Measurements from ENCODE around the gene PRSS2.

The PRSS2 gene

GRCh38 chr7:142804728-142805207, 34.0 kb downstream of the PRSS2 start:
- DNase-seq, result peak; percentile 85

GRCh38 chr7:142805350-142806021, 34.7 kb downstream of the PRSS2 start:
- no peak for DNase-seq

- DNase-seq, result no peak
These were observed 35.2 kb downstream of the PRSS2 start for GRCh38 chr7:142806022-142806356.

DNA sequence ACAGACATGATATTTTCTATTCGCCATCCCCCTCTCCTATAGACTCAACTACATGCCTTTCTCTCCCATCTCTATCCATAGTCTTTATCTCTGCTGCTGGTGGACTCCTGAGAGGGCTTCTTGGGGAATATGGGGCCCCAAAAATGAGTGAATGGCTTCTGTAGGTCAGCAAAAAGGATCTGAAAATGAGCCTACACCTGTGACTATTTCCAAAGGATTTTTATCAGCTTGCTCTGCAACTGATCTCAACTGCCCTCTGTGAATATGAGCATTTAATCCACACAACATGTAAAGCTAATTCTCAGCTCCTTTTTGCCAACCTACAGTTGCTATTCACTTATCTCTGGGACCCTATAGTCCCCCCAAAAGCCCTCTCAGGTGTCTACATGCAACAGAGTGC, 36.2 kb downstream of the PRSS2 start:
- DNase-seq, result no peak

DNA sequence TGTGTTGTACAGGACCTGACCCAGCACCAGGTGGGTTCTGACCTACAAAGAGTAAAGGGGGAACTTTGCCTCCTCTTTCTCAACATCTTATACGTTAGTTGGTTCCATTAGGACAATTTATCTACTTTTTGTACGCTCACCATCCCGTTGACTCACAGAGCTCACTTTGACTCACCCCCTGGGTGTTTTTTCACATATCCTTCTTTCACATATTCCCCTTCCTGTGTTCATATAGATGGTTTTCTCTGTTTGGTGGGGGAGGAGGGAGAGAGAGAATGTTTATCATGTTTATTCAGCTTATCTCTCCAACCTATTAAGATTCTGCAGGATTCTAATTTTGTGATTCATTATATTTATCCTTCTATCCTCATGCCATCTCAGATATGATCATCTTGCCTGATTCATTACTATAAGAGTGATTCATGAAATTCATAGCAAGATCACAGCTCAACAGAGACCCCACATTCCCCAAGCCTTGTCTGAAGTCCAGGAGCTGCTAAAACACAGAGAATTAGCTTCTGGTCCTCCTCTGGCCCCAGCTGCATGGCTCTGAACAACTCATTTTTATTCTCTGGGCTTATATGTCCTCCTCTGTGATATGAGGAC, 37.2 kb downstream of the PRSS2 start:
- DNase-seq, result no peak

DNA sequence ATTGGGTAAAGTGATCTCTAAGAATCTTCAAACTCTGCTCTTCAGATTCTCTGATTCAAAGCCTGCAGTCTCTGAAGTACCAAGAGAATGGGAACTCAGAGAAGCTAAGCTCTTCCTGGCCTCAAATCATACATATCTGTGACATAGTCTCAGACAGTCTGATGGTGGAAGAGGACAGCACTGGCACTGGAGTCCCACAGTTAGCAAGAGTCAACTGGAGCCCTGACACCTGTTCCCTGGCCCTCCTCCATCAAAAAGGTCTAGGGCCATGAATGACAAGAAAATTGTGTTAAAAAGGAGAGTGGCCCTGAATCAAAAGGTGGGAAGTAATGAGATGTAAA, 37.7 kb downstream of the PRSS2 start:
- no peak for DNase-seq

DNA sequence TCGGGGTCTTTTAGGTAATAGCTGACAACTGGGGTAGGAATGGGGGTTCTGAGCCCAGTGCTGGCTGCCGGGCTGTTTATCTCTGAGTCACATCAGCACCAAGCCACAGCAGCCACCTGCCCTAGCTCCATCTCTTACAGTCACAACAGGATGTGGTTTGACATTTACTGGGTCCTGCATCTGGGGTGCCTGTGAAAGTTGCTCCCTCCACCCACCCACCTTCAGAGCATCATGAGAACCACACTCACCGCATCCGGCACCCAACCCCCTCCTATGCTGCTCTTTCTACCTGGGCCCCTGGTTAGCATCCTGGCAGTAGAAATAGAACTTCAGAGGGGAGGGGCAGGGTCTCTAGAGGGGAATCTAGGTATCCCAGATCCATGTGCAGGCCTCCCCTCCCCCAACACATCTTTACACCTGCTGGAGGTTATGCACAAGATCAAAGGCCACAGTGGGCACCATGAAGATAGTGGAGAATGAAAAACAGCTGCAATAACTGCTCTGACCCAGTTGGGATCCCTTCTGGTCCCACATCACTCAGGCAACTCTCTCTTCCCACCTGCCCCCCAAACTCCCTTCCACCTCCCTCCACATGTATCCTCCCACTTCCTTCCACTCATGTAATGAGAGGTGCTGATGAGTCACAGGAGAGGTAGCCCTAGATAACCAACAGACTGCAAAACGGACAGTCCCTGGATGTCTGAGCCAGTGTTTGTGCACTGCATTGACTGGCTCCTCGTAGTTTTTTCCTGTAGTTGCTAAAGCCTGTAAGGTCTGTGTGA, 38.2 kb downstream of the PRSS2 start:
- peak; percentile 94 for DNase-seq

GRCh38 chr7:142809671-142810070, 38.9 kb downstream of the PRSS2 start:
- peak; percentile 79 for DNase-seq

DNA sequence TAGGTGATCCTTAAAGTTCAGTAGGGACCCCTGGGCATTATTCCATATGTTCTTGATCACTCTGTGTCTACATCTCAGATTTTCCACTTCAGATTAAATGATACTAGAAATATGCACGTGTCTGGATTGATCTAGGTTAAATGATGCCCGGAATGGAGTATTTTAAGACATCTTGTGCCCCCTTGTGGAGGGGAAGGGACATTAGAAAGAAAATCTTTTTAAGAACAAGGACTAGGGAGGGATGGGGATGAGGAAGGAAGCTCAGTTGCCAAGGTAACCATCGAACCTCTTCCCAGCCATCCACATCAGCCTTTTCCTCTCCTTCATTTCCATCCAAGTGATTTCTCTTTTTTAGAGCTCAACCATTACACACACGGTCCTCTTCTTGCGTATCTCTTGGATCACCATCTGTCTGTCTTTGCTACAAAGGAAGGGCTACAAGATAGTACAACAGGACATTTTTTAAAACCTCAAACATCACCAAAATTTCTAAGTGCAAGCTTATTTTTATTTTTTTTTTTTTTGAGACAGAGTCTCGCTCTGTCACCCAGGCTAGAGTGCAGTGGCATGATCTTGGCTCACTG, 40.5 kb downstream of the PRSS2 start:
- no peak for DNase-seq

DNA sequence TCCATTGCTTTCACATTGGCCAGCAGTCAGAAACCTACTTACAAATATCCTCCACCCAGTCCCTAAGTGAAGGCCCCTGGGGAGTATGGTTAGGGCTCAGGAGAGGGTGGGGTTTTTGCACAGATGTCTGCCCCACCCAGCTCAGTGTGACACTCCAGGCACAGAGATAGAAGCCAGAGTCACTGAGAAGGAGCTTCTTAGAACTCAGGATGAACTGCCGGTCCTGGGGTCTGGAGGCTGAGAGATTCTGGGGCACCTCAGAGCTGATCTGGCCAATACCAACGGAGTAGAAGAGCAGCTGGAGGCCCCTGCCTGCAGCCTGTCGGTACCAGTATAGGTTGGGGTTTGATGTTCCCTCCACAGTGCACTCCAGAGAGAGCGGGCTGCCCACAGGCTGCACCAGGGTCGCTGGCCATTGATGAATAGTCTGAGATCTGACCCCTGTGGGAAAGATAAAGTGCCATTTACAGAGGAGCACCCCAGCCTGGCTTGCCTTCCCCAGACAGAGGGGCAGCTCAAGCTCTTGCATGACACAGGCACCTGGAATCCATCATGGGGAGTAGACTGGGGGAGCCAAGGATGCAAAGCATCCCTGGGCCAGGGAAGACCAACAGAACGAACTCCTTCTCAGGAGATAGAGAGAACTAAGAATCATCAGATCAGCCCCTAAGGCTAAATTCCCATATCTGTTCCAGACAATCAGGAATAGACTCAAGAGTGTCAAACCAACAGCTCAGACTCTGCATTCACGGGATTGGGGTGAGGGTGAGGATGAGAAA, 41.9 kb downstream of the PRSS2 start:
- no peak for DNase-seq

GRCh38 chr7:142813226-142813625, 42.5 kb downstream of the PRSS2 start:
- no peak for DNase-seq

DNA sequence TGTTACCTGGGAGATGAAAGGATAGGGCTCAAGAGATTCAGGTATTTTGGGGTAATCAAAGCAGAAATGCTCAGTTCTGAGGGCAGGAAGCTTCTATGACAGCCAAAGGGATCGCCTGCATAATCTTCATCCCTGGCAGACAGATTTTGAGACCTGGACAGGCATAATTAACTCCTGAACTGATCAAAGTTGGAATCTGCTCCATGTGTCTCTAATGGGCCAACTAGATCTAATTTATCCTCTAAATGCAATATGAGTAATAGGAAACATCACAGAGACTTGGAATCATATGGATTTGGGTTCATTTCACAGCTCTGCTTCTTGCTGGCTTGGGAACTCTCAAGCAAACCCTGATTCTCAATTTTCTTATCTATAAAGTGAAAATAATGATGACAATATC, 42.9 kb downstream of the PRSS2 start:
- DNase-seq, result no peak

DNA sequence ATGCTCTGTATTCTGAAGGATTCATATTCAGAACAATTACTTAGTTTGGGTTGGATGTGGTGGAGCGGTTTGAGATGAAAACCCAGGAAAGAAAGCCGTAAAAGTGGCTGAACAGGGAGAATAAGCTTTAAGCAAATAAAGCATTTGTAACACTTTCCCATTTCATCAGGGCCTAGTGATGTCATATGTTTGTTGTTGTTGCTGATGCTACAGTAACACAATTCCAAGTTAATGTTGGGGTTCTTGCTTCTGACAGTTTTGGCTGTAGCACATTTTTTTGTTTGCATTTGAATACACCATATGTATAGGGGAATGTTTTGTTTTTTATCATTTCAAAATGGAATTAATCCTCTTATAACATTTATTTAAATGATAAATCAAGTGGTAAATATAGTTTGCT, 43.7 kb downstream of the PRSS2 start:
- DNase-seq, result no peak

DNA sequence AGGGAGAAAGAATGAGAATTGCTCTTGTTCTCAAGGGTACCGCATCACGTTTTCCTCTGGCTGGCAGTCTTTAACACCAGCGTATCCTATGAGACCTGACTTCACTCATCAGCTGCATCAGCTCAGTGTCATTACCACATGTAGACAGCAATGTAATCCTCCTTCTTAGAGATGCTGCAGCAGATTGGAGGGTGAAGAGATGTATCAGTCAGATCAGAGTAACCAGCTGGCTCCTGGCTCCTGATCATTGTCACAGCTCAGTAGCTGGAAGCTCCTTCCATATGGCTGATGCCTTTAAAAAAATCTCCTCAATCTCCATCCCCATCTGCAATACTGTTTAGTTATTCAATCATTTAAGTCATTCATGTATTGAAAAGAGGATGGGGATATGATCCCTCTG, 44.4 kb downstream of the PRSS2 start:
- no peak for DNase-seq

DNA sequence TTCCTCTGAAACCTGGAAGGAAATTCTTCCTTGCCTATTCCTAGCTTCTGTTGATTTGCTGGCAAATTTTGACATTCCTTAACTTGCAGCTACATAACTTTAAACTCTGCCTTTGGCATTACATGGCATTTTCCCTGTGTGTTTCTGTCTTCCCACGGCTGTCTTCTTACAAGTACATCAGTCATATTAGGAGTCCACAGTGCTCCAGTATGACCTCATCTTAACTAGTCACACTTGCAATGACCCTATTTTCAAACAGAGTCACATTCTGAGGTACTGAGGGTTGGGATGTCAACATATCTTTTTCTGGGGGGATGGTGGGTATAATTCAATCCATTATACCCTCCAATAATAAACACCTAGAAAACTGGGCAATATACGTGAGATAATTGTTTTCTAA, 46.7 kb downstream of the PRSS2 start:
- DNase-seq, result no peak

DNA sequence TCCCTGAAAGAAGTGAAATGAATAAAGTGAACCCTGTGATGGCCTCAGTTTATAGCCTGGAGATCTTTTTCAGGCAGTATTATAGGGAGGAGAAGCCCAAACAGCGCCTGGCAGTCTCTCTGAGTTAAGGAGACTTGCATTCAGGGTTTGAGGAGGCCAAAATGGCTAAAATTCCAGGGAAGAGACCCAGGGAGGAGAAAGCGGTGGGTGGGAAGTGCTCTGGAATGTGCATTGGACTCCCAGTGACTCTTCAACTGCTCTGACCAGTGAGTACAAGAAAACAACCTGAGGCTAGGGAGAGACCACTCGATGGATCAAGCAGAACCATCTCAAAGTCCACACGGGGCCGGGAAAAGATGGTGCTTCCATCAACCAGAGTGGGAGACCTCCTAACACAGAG, 48.8 kb downstream of the PRSS2 start:
- no peak for DNase-seq

DNA sequence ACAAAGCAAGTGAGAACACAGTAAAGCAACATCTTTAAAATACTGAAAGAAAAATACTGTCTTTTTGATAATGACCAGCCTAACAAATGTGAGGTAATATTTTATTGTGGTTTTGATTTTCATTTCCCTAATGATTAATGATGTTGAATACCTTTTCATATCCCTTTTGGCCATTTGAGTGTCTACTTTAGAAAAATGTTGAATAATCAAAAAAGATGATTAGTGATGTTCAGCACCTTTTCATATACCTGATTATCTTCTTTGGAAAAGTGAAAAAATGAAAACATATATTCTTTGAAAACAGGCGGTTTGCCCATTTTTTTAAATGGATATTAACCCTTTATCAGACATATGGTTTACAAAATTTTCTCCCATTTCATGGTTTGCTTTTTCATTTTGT, 51.9 kb downstream of the PRSS2 start:
- no peak for DNase-seq

All from activated CD8-positive, alpha-beta memory T cell treated with anti-CD3 and anti-CD28 coated beads for 24 hours (primary cell).